Colonic mucosa (tissue), 4 donors: Measurements from ENCODE around the gene APOL2. TPM values are rescaled to one million over a fixed set of nuclear protein-coding genes. Genes with fewer than 3 reads are reported as not detected.
A peak's percentile ranks its signal among the peaks of the same experiment; 100 is the strongest.
"Not testable (repeated sequence)": the region's sequence is repeated elsewhere in the genome, so short reads cannot be mapped to it uniquely, and the experiment has no call there.

Source experiments
- DNase-seq: peaks from one replicate; pipeline ENCODE4 v3.0.0-alpha.2; 2020
- H3K27ac ChIP-seq: fragments of 200-600 bp; one replicate; pipeline ENCODE4 v1.8.0; 2021
- H3K27me3 ChIP-seq: fragments of 200-600 bp; one replicate; pipeline ENCODE4 v1.8.0; 2021
- H3K36me3 ChIP-seq: fragments of 200-600 bp; one replicate; pipeline ENCODE4 v1.8.0; 2021
- H3K4me1 ChIP-seq: fragments of 200-600 bp; one replicate; pipeline ENCODE4 v1.8.0; 2021; ENCODE audit warnings: mild to moderate bottlenecking
- H3K4me3 ChIP-seq: fragments of 200-600 bp; one replicate; pipeline ENCODE4 v1.8.0; 2021
- H3K9ac ChIP-seq, 2 donors: one replicate each; pipeline ENCODE4 v1.7.0; 2013; ENCODE audit warnings: control low read depth in 2 of 2, low read depth in 2 of 2, low read length in 2 of 2
- H3K9me3 ChIP-seq: fragments of 200-600 bp; one replicate; pipeline ENCODE4 v1.8.0; 2021
- intact Hi-C: fragments of 100-400 bp; cut with DNase I; formaldehyde crosslinking; loops from one replicate; pipeline ENCODE4 v1.14.1; 2022
- total RNA-seq, 2 donors: library from RNA; stranded (reverse); fragmentation: NEBNext Ultra II Directional in 1 of 2; extraction: Animal tissue kit (Norgen Biotek cat#: 25700) in 1 of 2; gene quantifications; one replicate each; pipeline ENCODE4 v1.2.1, GENCODE V29; 2021
- TF ChIP-seq, protein P1 (sequence below): fragments of 200-600 bp; IDR thresholded peaks from one replicate; pipeline ENCODE4 v1.8.0; 2022; ENCODE audit warnings: antibody characterized with exemption, mild to moderate bottlenecking
- donor health status: healthy.
- donor health status: DM: no; HTN: no; CAD: no.
- donor health status: DM: no; HTN: no; CAD: no.

The APOL2 gene
- total RNA-seq, 2 donors from 2014 or later = 27.5 to 29.4 TPM

GRCh38 chr22:36258701-36259614, 19.6 kb upstream of the APOL2 start:
- Histone ChIP-seq H3K9me3 (no peaks in the 10 kb centered on the region), H3K36me3 (peaks cover 3% of the 10 kb centered on the region), H3K4me3 (no peak overlapping the region), H3K9ac (no peak overlapping the region), H3K27me3 (no peaks in the 10 kb centered on the region), H3K27ac (no peak overlapping the region), H3K4me1 (peaks cover 5% of the 10 kb centered on the region)
- intact Hi-C loops = no loop called here
- DNase-seq = no peak
- TF ChIP-seq, protein P1, sequence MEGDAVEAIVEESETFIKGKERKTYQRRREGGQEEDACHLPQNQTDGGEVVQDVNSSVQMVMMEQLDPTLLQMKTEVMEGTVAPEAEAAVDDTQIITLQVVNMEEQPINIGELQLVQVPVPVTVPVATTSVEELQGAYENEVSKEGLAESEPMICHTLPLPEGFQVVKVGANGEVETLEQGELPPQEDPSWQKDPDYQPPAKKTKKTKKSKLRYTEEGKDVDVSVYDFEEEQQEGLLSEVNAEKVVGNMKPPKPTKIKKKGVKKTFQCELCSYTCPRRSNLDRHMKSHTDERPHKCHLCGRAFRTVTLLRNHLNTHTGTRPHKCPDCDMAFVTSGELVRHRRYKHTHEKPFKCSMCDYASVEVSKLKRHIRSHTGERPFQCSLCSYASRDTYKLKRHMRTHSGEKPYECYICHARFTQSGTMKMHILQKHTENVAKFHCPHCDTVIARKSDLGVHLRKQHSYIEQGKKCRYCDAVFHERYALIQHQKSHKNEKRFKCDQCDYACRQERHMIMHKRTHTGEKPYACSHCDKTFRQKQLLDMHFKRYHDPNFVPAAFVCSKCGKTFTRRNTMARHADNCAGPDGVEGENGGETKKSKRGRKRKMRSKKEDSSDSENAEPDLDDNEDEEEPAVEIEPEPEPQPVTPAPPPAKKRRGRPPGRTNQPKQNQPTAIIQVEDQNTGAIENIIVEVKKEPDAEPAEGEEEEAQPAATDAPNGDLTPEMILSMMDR = no peak

GRCh38 chr22:36257948-36258670, 18.8 kb upstream of the APOL2 start:
- intact Hi-C loops = no loop called here
- H3K27me3 ChIP-seq = no peaks in the 10 kb centered on the region
- H3K9me3 ChIP-seq = no peaks in the 10 kb centered on the region
- H3K4me1 ChIP-seq = peaks cover 5% of the 10 kb centered on the region
- no peak for DNase-seq
- no peak overlapping the region for H3K4me3 ChIP-seq
- H3K36me3 ChIP-seq = peaks cover 3% of the 10 kb centered on the region
- no peak overlapping the region for H3K27ac ChIP-seq
- TF ChIP-seq, protein P1 = no peak
- H3K9ac ChIP-seq = no peak overlapping the region

DNA sequence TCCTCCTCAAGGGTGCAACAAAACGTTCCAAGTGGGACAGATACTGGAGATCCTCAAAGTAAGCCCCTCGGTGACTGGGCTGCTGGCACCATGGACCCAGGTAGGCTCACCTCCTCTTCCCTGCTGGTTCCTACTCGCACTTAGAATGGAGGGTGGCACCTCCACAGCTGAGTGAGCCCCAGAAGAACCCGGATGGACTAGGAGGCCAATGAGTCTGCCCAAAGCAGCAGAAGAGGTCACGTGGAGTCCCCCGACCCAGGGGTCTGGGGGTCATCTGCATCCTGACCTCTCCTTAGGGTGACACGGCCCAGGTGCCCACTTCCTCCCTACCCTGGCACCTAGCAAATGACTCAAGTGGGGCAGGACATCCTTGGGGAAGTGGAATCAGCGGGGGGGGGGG, 18.0 kb upstream of the APOL2 start:
- intact Hi-C loops = no loop called here
- peaks cover 7% of the 10 kb centered on the region for H3K4me1 ChIP-seq
- H3K36me3 ChIP-seq = peaks cover 3% of the 10 kb centered on the region

DNA sequence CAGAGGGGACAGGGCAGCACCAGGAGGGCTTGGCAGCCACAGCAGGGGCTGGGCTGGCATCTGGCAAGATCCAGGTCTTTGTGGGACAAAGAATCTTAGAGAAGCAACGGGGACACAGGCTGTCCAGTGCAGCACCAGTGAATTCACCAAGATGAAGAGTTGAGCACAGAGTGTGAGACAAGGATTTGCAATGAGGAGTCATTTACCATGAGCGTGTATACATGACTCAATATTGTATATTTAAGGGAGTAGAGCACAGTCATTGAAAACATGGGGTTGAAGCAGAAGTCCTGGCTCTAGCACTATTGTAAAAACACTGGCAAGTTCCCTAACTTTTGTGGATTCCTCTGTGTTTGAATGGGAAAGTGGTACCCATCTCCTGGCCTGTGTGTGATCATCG, 17.2 kb upstream of the APOL2 start:
- Histone ChIP-seq H3K27me3 (no peaks in the 10 kb centered on the region), H3K4me3 (no peak overlapping the region), H3K9me3 (no peaks in the 10 kb centered on the region), H3K27ac (no peak overlapping the region), H3K4me1 (peaks cover 7% of the 10 kb centered on the region), H3K9ac (no peak overlapping the region), H3K36me3 (peaks cover 3% of the 10 kb centered on the region)
- TF ChIP-seq, protein P1 = no peak
- no peak for DNase-seq
- intact Hi-C loops = no loop called here

More for the DNA sequence above, 18.0 kb upstream of the APOL2 start:
- Histone ChIP-seq H3K27ac (no peak overlapping the region), H3K9me3 (no peaks in the 10 kb centered on the region), H3K27me3 (no peaks in the 10 kb centered on the region), H3K4me3 (no peak overlapping the region), H3K9ac (no peak overlapping the region)
- no peak for DNase-seq
- TF ChIP-seq, protein P1 = no peak

- H3K9ac ChIP-seq, DNase-seq, H3K4me3 ChIP-seq, intact Hi-C loops, H3K9me3 ChIP-seq, H3K36me3 ChIP-seq, H3K27me3 ChIP-seq, H3K4me1 ChIP-seq: not testable (repeated sequence)
- peak overlapping the region; percentile 90 for H3K27ac ChIP-seq
Measured at GRCh38 chr22:36255572-36255971, 16.2 kb upstream of the APOL2 start.
